ENCODE results near the gene MLLT6.

DNA sequence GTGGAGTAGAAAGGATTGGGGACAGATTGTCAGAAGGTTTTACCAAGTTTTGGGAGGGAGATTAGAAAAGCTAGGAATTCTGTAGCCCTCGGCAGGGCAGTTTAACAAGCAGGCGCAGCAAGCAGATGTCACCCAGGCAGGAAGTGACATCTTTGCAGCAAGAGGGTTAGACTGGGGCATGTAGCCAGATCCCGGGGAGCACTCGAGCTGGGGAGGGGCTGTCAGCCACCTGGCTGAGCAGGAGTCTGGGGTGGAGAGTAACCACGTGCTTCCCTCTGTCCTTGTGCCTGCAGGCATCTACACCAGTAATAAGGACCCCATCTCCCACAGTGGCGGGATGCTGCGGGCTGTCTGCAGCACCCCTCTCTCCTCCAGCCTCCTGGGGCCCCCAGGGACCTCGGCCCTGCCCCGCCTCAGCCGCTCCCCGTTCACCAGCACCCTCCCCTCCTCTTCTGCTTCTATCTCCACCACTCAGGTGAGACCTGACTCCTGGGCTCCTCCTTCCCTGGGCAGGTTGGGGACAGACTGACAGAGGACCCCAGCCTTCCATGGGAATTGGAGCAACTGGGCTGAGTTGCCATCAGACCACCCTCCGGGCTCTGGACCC is 12.2 kb downstream of the MLLT6 start:
- TF ChIP-seq, protein P1, sequence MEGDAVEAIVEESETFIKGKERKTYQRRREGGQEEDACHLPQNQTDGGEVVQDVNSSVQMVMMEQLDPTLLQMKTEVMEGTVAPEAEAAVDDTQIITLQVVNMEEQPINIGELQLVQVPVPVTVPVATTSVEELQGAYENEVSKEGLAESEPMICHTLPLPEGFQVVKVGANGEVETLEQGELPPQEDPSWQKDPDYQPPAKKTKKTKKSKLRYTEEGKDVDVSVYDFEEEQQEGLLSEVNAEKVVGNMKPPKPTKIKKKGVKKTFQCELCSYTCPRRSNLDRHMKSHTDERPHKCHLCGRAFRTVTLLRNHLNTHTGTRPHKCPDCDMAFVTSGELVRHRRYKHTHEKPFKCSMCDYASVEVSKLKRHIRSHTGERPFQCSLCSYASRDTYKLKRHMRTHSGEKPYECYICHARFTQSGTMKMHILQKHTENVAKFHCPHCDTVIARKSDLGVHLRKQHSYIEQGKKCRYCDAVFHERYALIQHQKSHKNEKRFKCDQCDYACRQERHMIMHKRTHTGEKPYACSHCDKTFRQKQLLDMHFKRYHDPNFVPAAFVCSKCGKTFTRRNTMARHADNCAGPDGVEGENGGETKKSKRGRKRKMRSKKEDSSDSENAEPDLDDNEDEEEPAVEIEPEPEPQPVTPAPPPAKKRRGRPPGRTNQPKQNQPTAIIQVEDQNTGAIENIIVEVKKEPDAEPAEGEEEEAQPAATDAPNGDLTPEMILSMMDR (IDR thresholded peaks at IDR 0.05), result no peak
- no peak for TF ChIP-seq POLR2A (IDR thresholded peaks at IDR 0.05)

All from right lobe of liver (tissue), 4 donors.